HUDEP-2 (cell line): ENCODE measurements around the gene TRIP12.
"Not testable (repeated sequence)": the region's sequence is repeated elsewhere in the genome, so short reads cannot be mapped to it uniquely, and the experiment has no call there.

Experiments used
- DNase-seq, 76 experiments: peaks; one replicate each; lab custom pipeline; 2025; ENCODE audit not compliant: unreplicated experiment in 76 of 76; lab: John Stamatoyannopoulos, UW

The TRIP12 gene

DNA sequence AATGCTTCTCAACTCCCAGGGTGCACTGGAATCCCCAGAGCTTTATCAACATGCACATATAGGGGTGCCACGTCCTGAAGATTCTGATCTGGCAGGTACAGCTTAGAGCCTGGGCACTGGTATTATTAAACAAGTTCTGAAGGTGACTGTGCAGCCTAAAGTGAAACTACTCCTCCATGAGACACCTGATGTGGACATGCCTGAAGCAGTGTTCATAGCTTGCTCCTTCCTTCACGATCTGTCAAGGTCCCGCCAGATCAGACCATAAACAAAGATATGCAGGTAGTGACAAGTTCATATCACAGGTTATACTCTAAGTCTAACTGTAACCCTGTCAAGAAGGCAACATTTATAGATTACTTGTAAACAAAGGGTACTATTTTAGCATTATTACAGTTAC, 142.2 kb downstream of the TRIP12 start:
- DNase-seq, result no peak

DNA sequence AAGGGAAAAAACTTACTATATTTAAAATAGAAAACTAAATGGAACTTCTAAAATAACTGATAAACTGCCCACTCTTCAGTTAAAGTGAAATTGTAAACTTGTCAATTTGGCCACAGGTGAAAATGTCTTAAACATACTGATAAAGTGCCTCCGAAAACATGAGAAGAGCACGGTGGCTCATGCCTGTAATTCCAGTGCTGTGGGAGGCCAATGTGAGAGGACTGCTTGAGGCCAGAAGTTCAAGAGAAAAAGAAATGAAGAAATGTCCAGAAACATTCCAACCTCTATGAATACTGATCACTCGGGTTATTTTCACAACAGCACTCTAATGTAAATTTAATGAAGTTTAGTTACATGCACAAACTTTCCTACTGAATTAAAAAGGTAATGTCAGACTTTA, 144.1 kb downstream of the TRIP12 start:
- DNase-seq, result no peak

DNA sequence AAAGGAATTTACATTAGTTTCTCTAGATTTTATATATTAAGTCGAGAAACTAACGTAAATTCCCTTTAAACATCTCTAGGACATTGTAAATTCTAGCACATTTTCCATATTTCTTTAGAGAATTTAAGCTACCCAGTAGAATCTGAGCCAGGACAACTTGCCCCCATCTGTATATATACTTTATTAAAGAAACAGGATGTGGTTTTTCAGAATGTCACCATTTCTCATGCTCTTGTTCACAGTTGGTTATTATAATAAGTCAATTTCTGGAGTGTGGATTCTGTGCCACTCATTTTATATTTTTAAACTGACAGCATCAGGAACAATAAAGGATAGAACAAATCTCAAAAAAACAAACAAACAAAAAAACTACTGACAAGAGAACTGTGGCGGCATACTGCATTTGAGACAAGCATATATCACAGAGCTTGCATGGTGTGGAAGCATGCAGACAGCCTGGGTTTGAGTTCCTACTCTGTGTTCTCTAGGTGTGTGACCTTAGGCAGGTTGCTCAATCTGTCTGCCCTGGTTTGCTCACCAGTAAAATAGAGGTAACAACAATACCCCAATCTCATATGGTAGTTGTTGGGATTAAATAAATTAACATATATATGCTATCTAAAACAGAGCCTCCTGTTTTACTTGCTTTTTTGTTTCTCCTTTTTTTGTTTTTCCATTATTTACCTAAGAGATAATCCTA, 146.0 kb downstream of the TRIP12 start:
- DNase-seq, result no peak

DNA sequence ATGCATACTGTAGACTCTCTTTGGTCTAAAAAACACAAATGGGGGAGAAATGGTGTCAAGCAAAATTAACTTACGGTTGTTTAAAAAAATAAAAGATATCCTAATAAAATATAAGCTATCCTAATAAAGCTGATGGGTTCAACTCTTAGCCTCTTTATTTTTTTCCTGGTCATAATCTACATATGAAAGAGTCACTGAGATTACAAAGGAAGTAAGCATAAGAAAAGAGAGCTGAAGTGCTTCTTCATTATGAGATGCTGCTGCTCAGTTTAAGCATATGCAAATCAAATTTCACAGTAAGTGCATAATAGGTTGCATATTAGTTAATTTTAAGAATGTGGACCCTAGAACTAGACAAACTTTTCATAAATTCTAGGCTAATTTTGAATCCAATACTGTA, 147.6 kb downstream of the TRIP12 start:
- DNase-seq, result no peak

DNA sequence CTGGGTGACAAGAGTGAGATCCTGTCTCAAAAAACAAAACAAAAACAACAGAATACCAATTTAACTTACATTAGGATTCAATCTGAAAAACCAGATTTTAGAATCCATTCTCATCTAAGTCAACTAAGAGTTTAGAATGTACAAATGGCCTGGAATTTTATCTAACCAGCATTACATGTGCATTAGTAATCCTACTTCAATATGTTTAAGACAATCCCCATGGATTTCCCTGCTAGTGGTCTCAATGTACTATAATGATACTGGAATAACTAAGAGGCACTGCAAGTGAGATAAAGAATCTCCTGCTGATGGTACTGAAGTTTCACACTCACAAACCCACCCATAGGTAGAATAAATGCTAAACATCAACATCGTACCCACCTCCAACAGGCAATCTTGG, 153.6 kb downstream of the TRIP12 start:
- DNase-seq, result no peak

DNA sequence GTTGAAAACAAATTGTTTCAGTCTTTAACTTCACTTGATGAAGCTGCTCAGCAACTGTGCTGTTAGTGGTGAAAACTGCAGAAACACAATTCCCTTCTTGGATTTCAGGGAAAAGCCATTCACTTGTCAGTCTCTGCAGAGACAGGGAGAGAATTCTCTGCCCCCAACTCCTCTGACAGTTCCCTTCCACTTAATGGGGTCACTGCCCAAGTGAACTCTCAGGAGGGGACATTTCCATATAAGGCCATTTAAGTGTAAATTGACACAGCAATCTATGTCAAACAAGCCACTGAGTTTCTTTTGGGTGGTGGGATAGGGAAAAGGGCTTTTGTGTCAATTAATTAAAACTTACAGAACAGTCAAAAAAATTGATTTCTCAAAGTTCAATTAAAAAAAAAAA, 156.1 kb downstream of the TRIP12 start:
- no peak for DNase-seq

DNA sequence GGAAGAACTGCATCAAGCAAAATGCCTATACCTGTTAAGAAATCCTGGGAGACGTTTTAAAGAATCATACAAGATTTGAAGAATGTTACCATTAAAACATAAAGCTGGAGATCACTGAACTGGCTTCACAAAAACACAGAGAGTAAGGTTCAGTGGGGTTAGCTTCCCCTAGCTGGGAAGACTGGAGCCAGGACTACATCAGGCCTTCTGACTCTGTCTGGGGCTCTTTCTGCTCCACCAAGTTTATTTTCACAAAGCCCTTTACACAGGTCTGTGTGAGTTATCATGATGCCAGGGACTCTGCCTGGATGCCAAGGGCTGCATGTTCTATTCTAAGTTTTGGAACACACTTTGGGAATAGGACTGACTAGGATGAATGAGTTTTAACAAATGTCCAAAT, 160.1 kb downstream of the TRIP12 start:
- DNase-seq, result no peak

DNA sequence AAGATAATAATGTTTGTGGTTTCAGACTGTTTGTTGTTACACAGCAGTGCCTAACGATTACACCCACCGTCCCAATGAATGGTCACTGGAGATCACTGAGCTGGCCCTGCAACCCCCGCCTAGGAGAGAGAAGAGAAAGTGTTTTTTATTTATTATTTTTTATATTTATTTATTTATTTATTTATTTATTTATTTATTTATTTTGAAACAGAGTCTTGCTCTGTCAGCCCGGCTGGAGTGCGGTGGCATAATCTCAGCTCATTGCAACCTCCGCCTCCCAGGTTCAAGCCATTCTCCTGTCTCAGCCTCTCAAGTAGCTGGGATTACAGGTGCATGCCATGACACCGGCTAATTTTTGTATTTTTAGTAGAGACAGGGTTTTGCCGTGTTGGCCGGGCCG, 164.3 kb downstream of the TRIP12 start:
- not testable (repeated sequence) for DNase-seq

DNA sequence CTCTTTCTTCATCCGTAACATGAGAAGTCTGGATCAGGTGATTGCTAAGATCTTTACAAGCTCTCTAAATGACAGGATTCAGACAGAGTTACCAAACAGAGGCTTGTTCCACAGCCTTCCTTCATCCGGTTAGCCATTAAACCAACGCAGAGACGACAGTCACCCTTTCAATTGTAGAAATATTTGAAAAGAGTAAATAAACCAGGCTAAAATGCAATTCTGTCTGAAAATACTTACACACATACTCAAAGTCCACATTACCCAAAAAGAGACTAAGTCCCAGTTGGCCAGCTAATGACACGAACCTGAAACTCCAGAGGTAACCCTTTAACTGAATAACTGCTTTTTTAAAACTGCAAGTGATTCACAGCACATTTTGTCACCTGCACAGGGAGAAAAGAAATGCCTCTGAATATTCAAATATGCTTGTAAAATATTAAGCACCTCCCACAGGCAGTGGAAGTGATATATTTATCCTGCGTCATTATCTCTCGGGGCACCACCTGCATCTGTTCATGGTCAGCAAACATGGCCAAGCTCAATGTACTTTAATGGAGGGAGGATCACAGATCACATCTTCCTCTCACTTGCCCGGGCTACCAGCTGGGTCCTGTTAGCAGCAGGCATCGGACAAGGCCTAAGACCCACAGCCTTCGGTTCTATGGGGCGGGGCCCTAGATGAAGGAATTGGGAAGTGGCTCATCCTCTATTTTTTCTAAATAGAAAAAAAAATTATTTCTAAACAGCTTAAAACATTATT, 168.7 kb downstream of the TRIP12 start:
- DNase-seq, result no peak

DNA sequence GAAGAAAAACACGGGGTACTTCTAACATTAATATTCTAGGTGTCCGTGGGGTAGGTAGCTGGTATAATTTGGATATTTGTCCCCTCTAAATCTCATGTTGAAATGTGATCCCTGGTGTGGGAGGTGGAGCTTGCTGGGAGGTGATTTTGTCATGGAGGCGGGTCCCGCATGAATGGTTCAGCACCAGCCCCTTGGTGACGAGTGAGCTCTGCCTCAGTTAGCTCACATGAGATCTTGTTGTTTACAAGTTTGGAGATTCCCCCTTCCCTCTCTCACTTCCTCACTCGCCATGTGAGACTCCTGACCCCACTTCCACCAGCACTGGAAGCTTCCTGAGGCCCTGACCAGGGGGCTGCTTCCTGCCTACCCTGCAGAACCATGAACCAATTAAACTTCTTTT, 172.0 kb downstream of the TRIP12 start:
- no peak for DNase-seq

DNA sequence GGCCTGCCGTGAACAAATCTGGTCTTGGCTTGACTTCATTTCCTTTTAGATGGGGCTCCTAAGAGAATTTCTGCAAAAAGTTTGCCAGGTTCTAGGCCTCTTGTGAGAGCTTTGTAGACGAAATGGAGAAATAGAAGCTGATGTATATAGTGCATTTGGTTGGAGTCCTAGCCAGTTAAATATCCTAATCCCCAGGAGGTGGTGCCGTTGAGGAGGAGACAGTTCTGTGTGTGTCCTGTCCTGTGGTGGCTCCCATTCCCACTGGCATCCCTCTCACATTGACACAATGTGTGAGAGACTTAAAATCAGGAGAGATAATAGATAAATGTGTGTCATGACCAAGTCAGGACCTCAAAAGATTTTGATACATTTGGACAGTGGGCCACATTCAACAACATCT, 172.9 kb downstream of the TRIP12 start:
- DNase-seq, result no peak

DNA sequence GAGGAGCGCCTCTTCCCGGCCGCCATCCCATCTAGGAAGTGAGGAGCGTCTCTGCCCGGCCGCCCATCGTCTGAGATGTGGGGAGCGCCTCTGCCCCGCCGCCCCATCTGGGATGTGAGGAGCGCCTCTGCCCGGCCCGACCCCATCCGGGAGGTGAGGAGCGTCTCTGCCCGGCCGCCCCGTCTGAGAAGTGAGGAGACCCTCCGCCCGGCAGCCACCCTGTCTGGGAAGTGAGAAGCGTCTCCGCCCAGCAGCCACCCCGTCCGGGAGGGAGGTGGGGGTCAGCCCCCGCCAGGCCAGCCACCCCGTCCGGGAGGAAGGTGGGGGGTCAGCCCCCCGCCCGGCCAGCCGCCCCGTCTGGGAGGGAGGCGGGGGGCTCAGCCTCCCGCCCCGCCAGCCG, 179.1 kb downstream of the TRIP12 start:
- not testable (repeated sequence) for DNase-seq

DNA sequence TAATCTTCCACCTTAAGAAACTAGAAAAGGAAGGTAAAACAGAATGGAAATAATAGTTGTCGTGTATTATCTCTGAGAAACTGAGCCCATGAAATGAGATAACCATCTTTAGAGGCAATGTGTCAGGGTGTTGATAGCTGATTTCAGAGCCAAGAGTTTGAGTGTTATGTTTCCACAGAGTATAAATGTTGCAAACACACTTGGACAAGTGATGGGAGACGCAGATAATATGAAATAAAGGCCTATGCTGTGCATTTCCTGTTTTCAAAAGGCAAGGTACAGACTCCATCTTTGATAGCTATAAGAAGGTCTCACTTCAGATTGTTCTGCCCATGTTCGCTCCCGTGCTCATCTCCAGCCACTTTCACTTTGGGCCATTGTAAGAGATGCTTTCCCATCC, 181.5 kb downstream of the TRIP12 start:
- DNase-seq, result peak in 29 of 76 experiments; percentile 4 to 75 (median 35)

DNA sequence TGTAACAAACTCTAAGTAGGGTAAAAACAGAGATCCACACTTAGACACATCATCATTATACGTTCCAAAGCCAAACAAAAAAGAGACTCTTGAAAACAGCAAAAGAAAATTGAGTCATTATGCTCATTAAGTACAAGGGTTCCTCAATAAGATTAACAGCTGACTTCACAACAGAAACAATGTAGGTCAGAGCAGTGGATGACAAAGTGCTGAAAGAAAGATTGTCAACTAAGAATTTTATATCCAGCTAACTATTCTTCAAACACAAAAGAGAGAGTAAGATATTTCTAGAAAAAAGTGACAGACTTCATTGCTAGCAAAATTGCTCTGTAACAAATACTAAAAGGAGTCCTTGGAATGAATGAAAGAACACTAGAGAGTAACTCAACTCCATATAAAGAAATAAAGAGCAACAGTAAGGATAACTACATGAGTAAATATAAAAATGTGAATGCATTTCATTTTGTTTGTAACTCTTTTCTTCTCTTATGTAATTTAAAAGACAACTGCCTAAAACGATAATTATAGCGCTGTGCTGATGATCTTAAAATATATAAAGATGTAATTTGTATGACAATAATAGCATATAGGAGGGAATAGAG, 183.7 kb downstream of the TRIP12 start:
- DNase-seq, result no peak

DNA sequence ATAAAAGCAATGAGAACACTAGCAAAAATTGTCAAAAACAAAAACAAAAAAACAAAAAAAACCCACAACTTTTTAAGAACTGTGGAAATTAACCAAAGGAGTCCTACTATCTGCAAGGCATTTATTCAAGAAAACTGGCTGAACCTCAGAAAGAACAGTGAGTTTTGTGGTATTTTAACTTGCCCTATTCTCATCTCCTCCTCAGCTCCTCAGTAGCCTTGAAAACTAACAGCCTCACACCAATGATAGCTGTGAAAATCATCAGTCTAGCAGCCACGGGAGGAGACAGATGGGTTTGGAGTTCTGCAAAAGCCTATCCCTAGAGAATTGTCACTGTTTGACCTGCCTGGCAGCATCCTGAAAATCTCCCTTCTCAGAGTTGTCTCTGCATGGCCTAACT, 187.4 kb downstream of the TRIP12 start:
- no peak for DNase-seq

DNA sequence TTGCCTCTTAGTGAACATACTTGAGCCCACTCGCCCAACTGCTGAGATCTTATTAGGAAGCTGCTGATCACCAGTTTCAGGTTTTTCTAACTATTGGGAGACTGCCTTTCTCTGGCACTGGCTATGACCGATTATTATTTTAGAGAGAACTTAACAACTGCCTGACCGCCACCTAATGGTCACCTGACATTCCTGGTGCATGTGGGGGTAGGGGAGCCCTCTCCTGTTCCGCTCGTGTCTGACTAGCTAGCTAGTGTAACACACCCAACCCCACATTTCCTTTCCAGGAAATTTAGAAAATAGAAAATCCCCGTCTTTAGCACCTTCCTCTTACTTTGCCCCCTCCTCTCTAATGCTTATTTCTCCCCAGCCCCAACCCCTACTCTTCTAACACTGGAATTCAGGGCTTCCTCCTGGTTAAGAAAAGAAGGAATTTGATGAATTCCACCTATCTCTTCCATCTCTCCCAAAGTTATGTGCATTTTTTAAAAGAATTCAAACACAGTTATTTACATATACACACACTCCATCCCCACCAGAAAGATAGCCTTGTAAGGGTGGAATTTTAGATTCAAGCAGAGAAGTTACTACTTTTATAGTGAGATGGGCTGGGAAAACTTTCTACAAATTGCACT, 188.1 kb downstream of the TRIP12 start:
- DNase-seq, result no peak

DNA sequence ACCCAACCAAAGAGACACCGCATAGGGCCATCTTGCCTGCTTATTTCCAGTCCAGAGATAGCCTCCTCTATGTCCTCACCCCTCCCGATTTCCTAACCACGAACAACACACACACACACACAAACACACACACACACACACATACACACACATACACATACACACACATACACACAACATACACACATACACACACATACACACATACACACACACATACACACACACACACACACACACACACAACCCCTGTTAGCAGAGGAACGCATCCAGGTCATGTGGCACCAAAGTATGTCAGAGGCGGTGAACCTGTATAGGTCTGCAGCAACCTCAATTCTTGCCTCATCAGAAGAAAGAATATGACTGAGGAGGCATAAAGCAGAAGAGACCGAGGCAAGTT, 188.9 kb downstream of the TRIP12 start:
- no peak for DNase-seq

DNA sequence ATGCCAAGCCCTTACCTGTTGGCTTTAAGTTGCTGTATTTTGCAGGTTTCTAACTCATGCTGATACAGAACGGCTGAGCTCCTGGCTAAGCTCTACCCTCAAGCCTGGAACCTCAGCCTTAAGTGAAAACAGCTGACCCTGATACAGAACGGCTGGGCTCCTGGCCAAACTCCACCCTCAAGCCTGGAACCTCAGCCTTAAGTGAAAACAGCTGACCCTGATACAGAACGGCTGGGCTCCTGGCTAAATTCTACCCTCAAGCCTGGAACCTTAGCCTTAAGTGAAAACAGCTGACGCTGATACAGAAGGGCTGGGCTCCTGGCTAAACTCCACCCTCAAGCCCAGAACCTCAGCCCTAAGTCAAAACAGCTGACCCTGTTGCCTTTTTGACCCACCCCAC, 189.9 kb downstream of the TRIP12 start:
- peak in 58 of 76 experiments; percentile 2 to 86 (median 35) for DNase-seq

DNA sequence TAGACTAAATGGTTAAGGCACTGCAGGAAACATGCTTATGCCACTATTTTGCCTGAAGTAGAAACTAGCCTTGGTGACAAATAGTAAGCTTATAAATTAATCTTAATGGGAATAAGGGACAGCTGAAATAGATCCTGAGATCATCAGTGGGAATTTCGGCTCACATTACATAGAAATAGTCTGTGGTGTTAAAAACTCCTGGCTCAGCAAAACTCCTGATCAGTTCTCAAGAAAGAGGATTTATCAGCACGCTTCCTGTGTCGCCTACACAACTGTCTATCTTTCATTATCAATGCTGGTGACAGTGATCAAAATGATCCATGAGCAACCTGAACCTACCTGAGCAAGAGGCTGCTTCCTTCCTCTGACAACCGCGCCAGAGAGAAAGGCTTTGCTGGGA, 190.4 kb downstream of the TRIP12 start:
- DNase-seq, result no peak

DNA sequence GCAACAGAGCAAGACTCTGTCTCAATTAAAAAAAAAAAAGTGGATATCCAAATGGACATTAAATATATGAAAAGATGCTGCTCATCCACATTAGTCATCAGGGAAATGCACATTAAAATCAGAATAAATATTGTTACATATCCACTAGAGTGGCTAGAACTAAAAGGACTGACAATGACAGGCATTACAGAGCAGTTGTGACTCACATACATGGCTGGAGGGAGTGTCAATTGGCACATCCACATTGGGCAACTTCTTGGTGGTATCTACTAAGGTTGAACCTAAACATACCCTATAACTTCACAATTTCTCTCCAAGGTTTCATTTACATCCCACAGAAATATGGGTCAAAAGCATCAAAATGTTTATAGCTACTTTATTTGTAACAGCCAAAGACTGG, 193.4 kb downstream of the TRIP12 start:
- DNase-seq, result no peak

DNA sequence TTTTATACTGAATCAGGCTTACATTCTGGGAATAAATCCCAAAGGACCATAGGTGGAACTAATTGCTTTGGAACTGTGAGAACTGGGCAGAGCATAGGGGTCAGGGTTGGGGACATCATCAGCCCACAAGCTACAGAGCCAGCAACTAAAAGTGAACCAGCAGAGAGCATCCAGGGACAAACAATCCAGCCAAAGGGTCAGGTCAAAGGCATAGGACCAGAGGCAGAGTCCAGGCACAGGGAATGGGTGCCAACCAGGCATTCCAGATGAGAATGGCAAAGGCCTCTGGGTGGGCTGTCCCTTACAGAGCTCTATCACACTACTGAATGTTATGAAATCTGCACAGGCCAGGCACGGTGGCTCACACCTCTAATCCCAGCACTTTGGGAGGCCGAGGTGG, 195.2 kb downstream of the TRIP12 start:
- DNase-seq, result no peak
